ENCODE results near the gene IGF2.

GRCh38 chr11:2115308-2115707, 23.9 kb downstream of the IGF2 start:
- no peak for TF ChIP-seq CTCF (IDR thresholded peaks at IDR 0.05)
- no peak for TF ChIP-seq ZFX (IDR thresholded peaks at IDR 0.05; ENCODE audit: borderline replicate concordance)

All from 22Rv1 (cell line).